Prostate gland (tissue), 2 donors: ENCODE data around the gene NUP107.

Source experiments
- POLR2A ChIP-seq: fragments of 450-650 bp; IDR thresholded peaks from one replicate; pipeline ENCODE4 v1.6.1; 2016; ENCODE audit warnings: antibody characterized with exemption, mild to moderate bottlenecking
- POLR2AphosphoS5 ChIP-seq: sonication (generic); formaldehyde crosslinking; IDR thresholded peaks from one replicate; pipeline ENCODE4 v1.6.1; 2017; ENCODE audit warnings: antibody characterized with exemption
- TF ChIP-seq, protein P1 (sequence below), 4 experiments: fragments of 200-600 bp in 2 of 4; fragments of 450-650 bp in 2 of 4; sonication (generic) in 2 of 4; IDR thresholded peaks; 1 replicate in 3 of 4; 2 replicates in 1 of 4; pipeline ENCODE4 v1.5.1; 2016 to 2019; ENCODE audit warnings: antibody characterized with exemption in 4 of 4, mild to moderate bottlenecking in 2 of 4, moderate library complexity in 2 of 4

DNA sequence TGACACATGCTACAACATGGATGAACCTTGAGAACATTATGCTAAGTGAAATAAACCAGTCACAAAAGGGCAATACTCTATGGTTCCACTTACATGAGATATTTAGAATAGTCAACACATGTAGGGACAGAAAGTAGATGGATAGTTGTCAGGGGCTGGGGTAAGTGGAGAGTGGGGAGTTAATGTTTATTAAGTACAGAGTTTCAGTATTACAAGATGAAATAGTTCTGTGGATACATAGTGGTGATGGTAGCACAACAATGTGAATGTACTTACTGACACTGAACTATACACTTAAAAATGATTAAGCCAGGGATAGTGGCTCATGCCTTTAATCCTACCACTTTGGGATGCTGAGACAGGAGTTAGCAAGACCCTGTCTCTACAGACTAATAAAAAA lies 8.7 kb downstream of the NUP107 start:
- TF ChIP-seq, protein P1, sequence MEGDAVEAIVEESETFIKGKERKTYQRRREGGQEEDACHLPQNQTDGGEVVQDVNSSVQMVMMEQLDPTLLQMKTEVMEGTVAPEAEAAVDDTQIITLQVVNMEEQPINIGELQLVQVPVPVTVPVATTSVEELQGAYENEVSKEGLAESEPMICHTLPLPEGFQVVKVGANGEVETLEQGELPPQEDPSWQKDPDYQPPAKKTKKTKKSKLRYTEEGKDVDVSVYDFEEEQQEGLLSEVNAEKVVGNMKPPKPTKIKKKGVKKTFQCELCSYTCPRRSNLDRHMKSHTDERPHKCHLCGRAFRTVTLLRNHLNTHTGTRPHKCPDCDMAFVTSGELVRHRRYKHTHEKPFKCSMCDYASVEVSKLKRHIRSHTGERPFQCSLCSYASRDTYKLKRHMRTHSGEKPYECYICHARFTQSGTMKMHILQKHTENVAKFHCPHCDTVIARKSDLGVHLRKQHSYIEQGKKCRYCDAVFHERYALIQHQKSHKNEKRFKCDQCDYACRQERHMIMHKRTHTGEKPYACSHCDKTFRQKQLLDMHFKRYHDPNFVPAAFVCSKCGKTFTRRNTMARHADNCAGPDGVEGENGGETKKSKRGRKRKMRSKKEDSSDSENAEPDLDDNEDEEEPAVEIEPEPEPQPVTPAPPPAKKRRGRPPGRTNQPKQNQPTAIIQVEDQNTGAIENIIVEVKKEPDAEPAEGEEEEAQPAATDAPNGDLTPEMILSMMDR (IDR thresholded peaks at IDR 0.05): no peak
- TF ChIP-seq POLR2AphosphoS5: no peak
- TF ChIP-seq POLR2A: no peak
